Measurements from ENCODE around the gene MTIF3.

DNA sequence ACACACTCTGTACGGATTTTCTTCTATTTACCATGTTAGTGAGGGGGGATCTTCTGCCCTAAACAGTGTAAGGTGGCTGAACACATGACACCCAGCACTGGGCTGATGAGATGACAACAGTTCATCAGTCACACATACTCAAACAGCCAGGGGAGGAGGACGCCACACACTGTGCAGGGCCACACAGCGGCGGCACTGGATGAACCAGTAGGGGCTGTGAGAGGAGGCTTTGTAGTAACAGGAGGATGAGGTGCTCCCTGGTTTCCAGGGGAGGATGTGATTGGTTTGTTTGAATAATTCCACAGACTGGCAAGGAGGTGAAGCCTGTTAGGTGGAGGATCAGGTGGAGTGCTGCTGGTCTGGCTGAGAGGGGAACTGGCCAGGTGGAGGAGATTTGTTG lies 42.3 kb downstream of the MTIF3 start:
- TF ChIP-seq ZNF274 (IDR thresholded peaks at IDR 0.05; ENCODE audit: low read length): no peak
- no peak for TF ChIP-seq ZNF274 (tag by site-specific recombination; IDR thresholded peaks at IDR 0.05; ENCODE audit: borderline replicate concordance)
- TF ChIP-seq ZNF423 (tag by site-specific recombination; IDR thresholded peaks at IDR 0.05): no peak
- TF ChIP-seq, protein P1, sequence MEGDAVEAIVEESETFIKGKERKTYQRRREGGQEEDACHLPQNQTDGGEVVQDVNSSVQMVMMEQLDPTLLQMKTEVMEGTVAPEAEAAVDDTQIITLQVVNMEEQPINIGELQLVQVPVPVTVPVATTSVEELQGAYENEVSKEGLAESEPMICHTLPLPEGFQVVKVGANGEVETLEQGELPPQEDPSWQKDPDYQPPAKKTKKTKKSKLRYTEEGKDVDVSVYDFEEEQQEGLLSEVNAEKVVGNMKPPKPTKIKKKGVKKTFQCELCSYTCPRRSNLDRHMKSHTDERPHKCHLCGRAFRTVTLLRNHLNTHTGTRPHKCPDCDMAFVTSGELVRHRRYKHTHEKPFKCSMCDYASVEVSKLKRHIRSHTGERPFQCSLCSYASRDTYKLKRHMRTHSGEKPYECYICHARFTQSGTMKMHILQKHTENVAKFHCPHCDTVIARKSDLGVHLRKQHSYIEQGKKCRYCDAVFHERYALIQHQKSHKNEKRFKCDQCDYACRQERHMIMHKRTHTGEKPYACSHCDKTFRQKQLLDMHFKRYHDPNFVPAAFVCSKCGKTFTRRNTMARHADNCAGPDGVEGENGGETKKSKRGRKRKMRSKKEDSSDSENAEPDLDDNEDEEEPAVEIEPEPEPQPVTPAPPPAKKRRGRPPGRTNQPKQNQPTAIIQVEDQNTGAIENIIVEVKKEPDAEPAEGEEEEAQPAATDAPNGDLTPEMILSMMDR (tag by site-specific recombination; IDR thresholded peaks at IDR 0.05): no peak
- TF ChIP-seq ZNF394 (tag by site-specific recombination; IDR thresholded peaks at IDR 0.05; ENCODE audit: borderline replicate concordance): no peak
- no peak for TF ChIP-seq ZNF292 (tag by site-specific recombination; IDR thresholded peaks at IDR 0.05; ENCODE audit: borderline replicate concordance, low read depth)
